HEK293 (cell line): ENCODE measurements around the gene IL17A.

Experiments used
- CTCF ChIA-PET: fragments of 350-600 bp; formaldehyde crosslinking; extraction: SDS; loops from one replicate; lab custom pipeline; 2021; ENCODE audit warnings: antibody characterized with exemption; lab: Yijun Ruan, JAX
- POLR2A ChIA-PET: fragments of 300-600 bp; formaldehyde crosslinking; extraction: SDS; loops from one replicate; lab custom pipeline; 2020; ENCODE audit warnings: antibody characterized with exemption, inconsistent platforms; lab: Yijun Ruan, JAX
- H3K27ac ChIP-seq: fragments of 200-500 bp; sonication (Bioruptor generic); 2 replicates; pipeline ENCODE4 v1.5.1; 2014; ENCODE audit warnings: low read depth, low read length, control low read depth, inconsistent platforms; ENCODE audit errors: extremely low read depth
- H3K36me3 ChIP-seq, 2 experiments: fragments of 200-500 bp in 1 of 2; sonication (Bioruptor generic) in 1 of 2; 1 replicate in 1 of 2; 2 replicates in 1 of 2; pipeline ENCODE4 v1.5.1; 2014 to 2017; ENCODE audit warnings: inconsistent platforms in 2 of 2, low read length in 2 of 2; ENCODE audit not compliant: control insufficient read depth in 2 of 2, insufficient read depth in 1 of 2
- H3K4me1 ChIP-seq: fragments of 200-500 bp; sonication (Bioruptor generic); 2 replicates; pipeline ENCODE4 v1.5.1; 2014; ENCODE audit warnings: mild to moderate bottlenecking, low read length, inconsistent platforms; ENCODE audit not compliant: control insufficient read depth, insufficient read depth
- H3K4me3 ChIP-seq: 2 replicates; pipeline ENCODE4 v1.5.1; 2011; ENCODE audit warnings: low read depth, mild to moderate bottlenecking, control low read depth, low read length, moderate library complexity
- H3K9me3 ChIP-seq: fragments of 200-500 bp; sonication (Bioruptor generic); 2 replicates; pipeline ENCODE4 v1.5.1; 2014; ENCODE audit warnings: low read depth, low read length, inconsistent platforms; ENCODE audit not compliant: control insufficient read depth, insufficient read depth
- AEBP2 ChIP-seq: fragments of 450-650 bp; formaldehyde crosslinking; IDR thresholded peaks from 2 replicates; pipeline ENCODE4 v1.5.1; 2016; ENCODE audit warnings: missing biosample characterization, missing genetic modification characterization, borderline replicate concordance
- GLI4 ChIP-seq: fragments of 450-650 bp; formaldehyde crosslinking; IDR thresholded peaks from 2 replicates; pipeline ENCODE4 v1.5.1; 2016; ENCODE audit warnings: missing biosample characterization, missing genetic modification characterization
- GLIS2 ChIP-seq: fragments of 450-650 bp; formaldehyde crosslinking; IDR thresholded peaks from 2 replicates; pipeline ENCODE4 v1.5.1; 2016; ENCODE audit warnings: missing biosample characterization, missing genetic modification characterization
- KLF16 ChIP-seq: fragments of 450-650 bp; formaldehyde crosslinking; IDR thresholded peaks from 2 replicates; pipeline ENCODE4 v1.5.1; 2017; ENCODE audit warnings: missing biosample characterization, missing genetic modification characterization
- SCRT2 ChIP-seq: fragments of 450-650 bp; formaldehyde crosslinking; IDR thresholded peaks from 2 replicates; pipeline ENCODE4 v1.5.1; 2016; ENCODE audit warnings: missing biosample characterization, missing genetic modification characterization
- TSHZ1 ChIP-seq: fragments of 450-650 bp; formaldehyde crosslinking; IDR thresholded peaks from 2 replicates; pipeline ENCODE4 v1.5.1; 2016; ENCODE audit warnings: missing biosample characterization, missing genetic modification characterization, borderline replicate concordance
- ZBTB8A ChIP-seq: fragments of 450-650 bp; formaldehyde crosslinking; IDR thresholded peaks from 2 replicates; pipeline ENCODE4 v1.5.1; 2016; ENCODE audit warnings: missing biosample characterization, missing genetic modification characterization
- ZFP41 ChIP-seq: fragments of 450-650 bp; formaldehyde crosslinking; IDR thresholded peaks from 2 replicates; pipeline ENCODE4 v1.5.1; 2016; ENCODE audit warnings: missing biosample characterization, missing genetic modification characterization, borderline replicate concordance
- ZNF114 ChIP-seq: fragments of 450-650 bp; formaldehyde crosslinking; IDR thresholded peaks from 2 replicates; pipeline ENCODE4 v1.5.0; 2017; ENCODE audit warnings: missing biosample characterization, missing genetic modification characterization
- ZNF202 ChIP-seq: fragments of 450-650 bp; formaldehyde crosslinking; IDR thresholded peaks from 2 replicates; pipeline ENCODE4 v1.5.1; 2016; ENCODE audit warnings: missing biosample characterization, missing genetic modification characterization, borderline replicate concordance
- ZNF214 ChIP-seq: fragments of 450-650 bp; formaldehyde crosslinking; IDR thresholded peaks from 2 replicates; pipeline ENCODE4 v1.5.1; 2017; ENCODE audit warnings: missing biosample characterization, mild to moderate bottlenecking, missing genetic modification characterization, borderline replicate concordance
- ZNF248 ChIP-seq: fragments of 450-650 bp; formaldehyde crosslinking; IDR thresholded peaks from 2 replicates; pipeline ENCODE4 v1.5.1; 2017; ENCODE audit warnings: missing biosample characterization, missing genetic modification characterization
- ZNF416 ChIP-seq: fragments of 450-650 bp; formaldehyde crosslinking; IDR thresholded peaks from 2 replicates; pipeline ENCODE4 v1.5.1; 2016; ENCODE audit warnings: missing biosample characterization, missing genetic modification characterization
- ZNF473 ChIP-seq: fragments of 450-650 bp; formaldehyde crosslinking; IDR thresholded peaks from 2 replicates; pipeline ENCODE4 v1.5.1; 2017; ENCODE audit warnings: missing biosample characterization, missing genetic modification characterization
- ZNF48 ChIP-seq: fragments of 450-650 bp; formaldehyde crosslinking; IDR thresholded peaks from 2 replicates; pipeline ENCODE4 v1.5.1; 2016; ENCODE audit warnings: missing biosample characterization, missing genetic modification characterization
- ZNF555 ChIP-seq: fragments of 450-650 bp; formaldehyde crosslinking; conservative IDR thresholded peaks from 2 replicates; pipeline ENCODE4 v1.5.1; 2017; ENCODE audit warnings: missing biosample characterization, mild to moderate bottlenecking, missing genetic modification characterization, inconsistent platforms
- ZNF626 ChIP-seq: fragments of 450-650 bp; sonication (Bioruptor Pico); formaldehyde crosslinking; IDR thresholded peaks from 2 replicates; pipeline ENCODE4 v1.5.1; 2018; ENCODE audit warnings: missing biosample characterization, missing genetic modification characterization, inconsistent platforms
- ZNF701 ChIP-seq: fragments of 450-650 bp; formaldehyde crosslinking; IDR thresholded peaks from 2 replicates; pipeline ENCODE4 v1.5.1; 2016; ENCODE audit warnings: missing biosample characterization, missing genetic modification characterization
- ZXDB ChIP-seq: fragments of 450-650 bp; formaldehyde crosslinking; IDR thresholded peaks from 2 replicates; pipeline ENCODE4 v1.5.1; 2016; ENCODE audit warnings: missing biosample characterization, missing genetic modification characterization

IL17A gene

GRCh38 chr6:52154381-52154780 is 31.8 kb upstream of the IL17A start:
- CTCF ChIA-PET: interaction anchor here (0.7 to 2.5 kb wide), 5 partner anchors 62 to 398 kb away, joined by 3 to 24 read pairs (median 3); no protein-coding TSS in a partner anchor
- Histone ChIP-seq H3K27ac (no peak overlapping the region), H3K9me3 (no peaks in the 10 kb centered on the region), H3K36me3 (no peaks in the 10 kb centered on the region), H3K4me1 (peaks cover 5% of the 10 kb centered on the region; the same call in 1 of the 2 replicates), H3K4me3 (no peak overlapping the region)
- POLR2A ChIA-PET: no interaction called here
- no peak for TF ChIP-seq ZNF473 (tag by site-specific recombination)
- TF ChIP-seq AEBP2 (tag by site-specific recombination): no peak
- TF ChIP-seq ZNF214: no peak
- no peak for TF ChIP-seq TSHZ1
- no peak for TF ChIP-seq ZXDB
- no peak for TF ChIP-seq ZBTB8A (tag by site-specific recombination)
- TF ChIP-seq GLIS2 (tag by site-specific recombination): no peak
- no peak for TF ChIP-seq ZNF48 (tag by site-specific recombination)
- no peak for TF ChIP-seq KLF16 (tag by site-specific recombination)
- no peak for TF ChIP-seq ZNF701 (tag by site-specific recombination)
- TF ChIP-seq GLI4 (tag by site-specific recombination): no peak
- no peak for TF ChIP-seq ZNF202 (tag by site-specific recombination)
- no peak for TF ChIP-seq ZFP41 (tag by site-specific recombination)
- no peak for TF ChIP-seq ZNF248 (tag by site-specific recombination)
- TF ChIP-seq ZNF555 (tag by site-specific recombination): no peak
- TF ChIP-seq ZNF416: no peak
- TF ChIP-seq ZNF626 (tag by site-specific recombination): no peak

GRCh38 chr6:52155791-52156576 is 30.2 kb upstream of the IL17A start:
- H3K27ac ChIP-seq: no peak overlapping the region
- TF ChIP-seq ZNF114 (tag by site-specific recombination) (no peak), SCRT2 (tag by site-specific recombination) (peak; percentile 89)
- H3K9me3 ChIP-seq: no peaks in the 10 kb centered on the region
- CTCF ChIA-PET: interaction anchor here (0.5 to 2.6 kb wide), 11 partner anchors 9 to 496 kb away, joined by 3 to 17 read pairs (median 4); no protein-coding TSS in a partner anchor
- H3K36me3 ChIP-seq: no peaks in the 10 kb centered on the region
- POLR2A ChIA-PET: no interaction called here
- H3K4me1 ChIP-seq: peaks cover 5% of the 10 kb centered on the region; the same call in 1 of the 2 replicates
- no peak overlapping the region for H3K4me3 ChIP-seq
